Neuronal stem cell (in vitro differentiated cells): ENCODE measurements around the gene PRKCB.

ENCODE experiments used
- DNase-seq: peaks from one replicate; pipeline ENCODE4 v3.0.0-alpha.2; 2013; ENCODE audit warnings: low spot score
- H2AFZ ChIP-seq: one replicate; pipeline ENCODE4 v1.6.1; 2013; ENCODE audit warnings: mild to moderate bottlenecking, low read length, inconsistent platforms
- H2AK5ac ChIP-seq: 2 replicates; pipeline ENCODE4 v1.6.1; 2013; ENCODE audit warnings: low read depth, mild to moderate bottlenecking, inconsistent platforms, low read length, moderate library complexity, mixed read lengths
- H2BK120ac ChIP-seq: 2 replicates; pipeline ENCODE4 v1.6.1; 2013; ENCODE audit warnings: low read depth, mild to moderate bottlenecking, inconsistent platforms, low read length, moderate library complexity, mixed read lengths
- H2BK12ac ChIP-seq: one replicate; pipeline ENCODE4 v1.6.1; 2013; ENCODE audit warnings: low read length, inconsistent platforms
- H2BK15ac ChIP-seq: 2 replicates; pipeline ENCODE4 v1.6.1; 2013; ENCODE audit warnings: mild to moderate bottlenecking, low read length, inconsistent platforms, mixed read lengths
- H2BK5ac ChIP-seq: one replicate; pipeline ENCODE4 v1.6.1; 2013; ENCODE audit warnings: inconsistent platforms, mild to moderate bottlenecking, low read length, moderate library complexity
- H3K14ac ChIP-seq: one replicate; pipeline ENCODE4 v1.6.1; 2013; ENCODE audit warnings: low read length, inconsistent platforms
- H3K18ac ChIP-seq: 2 replicates; pipeline ENCODE4 v1.6.1; 2013; ENCODE audit warnings: low read length, inconsistent platforms
- H3K23ac ChIP-seq: 2 replicates; pipeline ENCODE4 v1.6.1; 2013; ENCODE audit warnings: low read depth, mild to moderate bottlenecking, mixed read lengths, low read length, inconsistent platforms; ENCODE audit not compliant: poor library complexity
- H3K27ac ChIP-seq: replicated peaks from 3 replicates; pipeline ENCODE4 v1.5.1; 2013; ENCODE audit warnings: low read length, inconsistent platforms
- H3K27me3 ChIP-seq, 3 experiments: 2 replicates each; pipeline ENCODE4 v1.6.1; 2013; ENCODE audit warnings: low read length in 3 of 3, mild to moderate bottlenecking in 2 of 3, inconsistent platforms in 1 of 3, low read depth in 1 of 3, mixed read lengths in 1 of 3, moderate library complexity in 1 of 3; ENCODE audit not compliant: control insufficient read depth in 3 of 3, insufficient read depth in 3 of 3
- H3K36me3 ChIP-seq, 2 donors: replicated peaks in 1 of 2; 2 replicates each; pipeline ENCODE4 v1.6.1; 2013; ENCODE audit warnings: low read length in 2 of 2; ENCODE audit not compliant: control insufficient read depth in 2 of 2, insufficient read depth in 2 of 2
- H3K4ac ChIP-seq: 2 replicates; pipeline ENCODE4 v1.6.1; 2013; ENCODE audit warnings: inconsistent platforms, mild to moderate bottlenecking, low read length, moderate library complexity
- H3K4me1 ChIP-seq, 2 donors: 1 replicate in 1 of 2; 2 replicates in 1 of 2; pipeline ENCODE4 v1.6.1; 2013; ENCODE audit warnings: low read length in 2 of 2, low read depth in 1 of 2; ENCODE audit not compliant: control insufficient read depth in 2 of 2, insufficient read depth in 1 of 2
- H3K4me2 ChIP-seq: one replicate; pipeline ENCODE4 v1.6.1; 2013; ENCODE audit warnings: mild to moderate bottlenecking, low read length, inconsistent platforms; ENCODE audit not compliant: insufficient read depth, poor library complexity, severe bottlenecking
- H3K4me3 ChIP-seq, 2 donors: 2 replicates each; pipeline ENCODE4 v1.5.1; 2013; ENCODE audit warnings: low read length in 2 of 2, mild to moderate bottlenecking in 2 of 2, inconsistent platforms in 1 of 2, moderate library complexity in 1 of 2
- H3K79me1 ChIP-seq: one replicate; pipeline ENCODE4 v1.6.1; 2013; ENCODE audit warnings: low read depth, mild to moderate bottlenecking, inconsistent platforms, low read length, moderate library complexity
- H3K9ac ChIP-seq: one replicate; pipeline ENCODE4 v1.6.1; 2013; ENCODE audit warnings: mild to moderate bottlenecking, low read depth, low read length, inconsistent platforms; ENCODE audit not compliant: poor library complexity
- H3K9me3 ChIP-seq, 2 donors: replicated peaks in 1 of 2; 2 replicates each; pipeline versions ENCODE3 to v1.6.1; 2013; ENCODE audit warnings: low read length in 2 of 2, mild to moderate bottlenecking in 2 of 2, inconsistent platforms in 1 of 2, low read depth in 1 of 2, mixed read lengths in 1 of 2, moderate library complexity in 1 of 2; ENCODE audit not compliant: control insufficient read depth in 2 of 2, insufficient read depth in 1 of 2
- H4K8ac ChIP-seq: one replicate; pipeline ENCODE4 v1.6.1; 2013; ENCODE audit warnings: low read depth, mild to moderate bottlenecking, inconsistent platforms, low read length, moderate library complexity
- H4K91ac ChIP-seq: one replicate; pipeline ENCODE4 v1.6.1; 2013; ENCODE audit warnings: low read length, low read depth, mild to moderate bottlenecking, inconsistent platforms; ENCODE audit not compliant: poor library complexity
- WGBS, 2 donors: extraction: QIAGEN DNeasy Blood & Tissue Kit; methylation state at CpG; one replicate each; pipeline ENCODE4 v1.1.7; 2013; ENCODE audit warnings: missing lambda C conversion rate in 2 of 2, mixed read lengths in 1 of 2; ENCODE audit not compliant: insufficient read length in 2 of 2, insufficient replicate concordance in 1 of 2; ENCODE audit errors: extremely low coverage in 2 of 2; 5-methylcytosine and 5-hydroxymethylcytosine counted together

PRKCB gene

DNA sequence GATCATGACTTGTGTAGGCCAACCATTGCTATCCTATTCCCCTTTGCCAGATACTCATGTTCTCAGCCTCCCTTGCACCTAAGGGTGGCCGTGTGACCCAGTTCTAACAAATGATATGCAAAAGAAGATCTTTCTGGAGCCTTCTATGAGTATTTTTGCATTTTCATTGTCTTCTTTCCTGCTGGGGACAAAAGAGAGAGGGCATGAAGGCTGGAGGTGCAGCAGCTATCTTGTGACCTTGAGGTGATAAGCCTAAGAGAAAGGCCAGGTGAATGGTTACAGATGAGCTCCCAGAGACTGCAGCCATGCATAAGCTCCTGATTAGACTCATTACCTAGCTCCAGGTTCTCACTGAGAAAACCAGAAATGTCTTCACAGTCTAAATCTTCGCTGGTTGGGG, 38.8 kb upstream of the PRKCB start:
- Histone ChIP-seq H3K14ac (no peak overlapping the region), H3K18ac (no peak overlapping the region), H3K27ac (no peak overlapping the region), H2BK15ac (no peak overlapping the region), H3K4me1 (no peaks in the 10 kb centered on the region), H3K4ac (no peak overlapping the region), H2AFZ (no peak overlapping the region), H3K4me2 (no peak overlapping the region), H3K9ac (no peak overlapping the region), H2AK5ac (no peak overlapping the region), H4K91ac (no peak overlapping the region), H3K27me3 (no peaks in the 10 kb centered on the region), H3K4me3 (no peak overlapping the region), H2BK12ac (no peak overlapping the region), H3K79me1 (no peaks in the 10 kb centered on the region), H3K9me3 (no peaks in the 10 kb centered on the region), H2BK5ac (no peak overlapping the region), H2BK120ac (no peak overlapping the region), H3K36me3 (no peaks in the 10 kb centered on the region), H3K23ac (no peak overlapping the region), H4K8ac (no peak overlapping the region)
- no peak for DNase-seq
- no CpG with 5 or more reads among the region's 2 CpGs for WGBS, 2 donors

DNA sequence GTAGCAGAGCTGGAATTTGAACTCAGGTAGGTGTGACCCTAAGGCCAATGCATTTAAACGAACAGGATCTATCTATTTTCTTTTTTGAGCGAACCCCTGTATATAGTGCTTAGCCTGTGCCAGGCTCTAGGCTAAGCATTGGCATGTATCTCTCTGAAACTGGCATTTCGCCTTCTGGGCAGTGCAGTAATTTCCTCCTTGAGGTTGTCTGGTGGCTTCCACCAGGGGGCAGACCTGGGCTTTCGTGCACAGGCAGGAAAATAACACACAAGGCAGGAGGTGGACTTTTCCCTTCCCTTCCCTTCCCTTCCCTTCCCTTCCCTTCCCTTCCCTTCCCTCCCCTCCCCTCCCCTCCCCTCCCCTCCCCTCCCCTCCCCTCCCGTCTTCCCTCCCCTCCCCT, 34.4 kb upstream of the PRKCB start:
- Histone ChIP-seq H2BK15ac (no peak overlapping the region), H3K27me3 (no peaks in the 10 kb centered on the region), H4K8ac (no peak overlapping the region), H3K9me3 (no peaks in the 10 kb centered on the region), H4K91ac (no peak overlapping the region), H2AK5ac (no peak overlapping the region), H3K27ac (no peak overlapping the region), H3K9ac (no peak overlapping the region), H3K36me3 (no peaks in the 10 kb centered on the region), H3K23ac (no peak overlapping the region), H2AFZ (no peak overlapping the region), H3K4me2 (no peak overlapping the region), H2BK120ac (no peak overlapping the region), H2BK5ac (no peak overlapping the region), H3K79me1 (no peaks in the 10 kb centered on the region), H3K4me3 (no peak overlapping the region), H3K4me1 (no peaks in the 10 kb centered on the region), H3K4ac (no peak overlapping the region), H3K18ac (no peak overlapping the region), H2BK12ac (no peak overlapping the region), H3K14ac (no peak overlapping the region)
- no CpG with 5 or more reads among the region's 5 CpGs for WGBS, 2 donors
- peak; percentile 50 for DNase-seq

DNA sequence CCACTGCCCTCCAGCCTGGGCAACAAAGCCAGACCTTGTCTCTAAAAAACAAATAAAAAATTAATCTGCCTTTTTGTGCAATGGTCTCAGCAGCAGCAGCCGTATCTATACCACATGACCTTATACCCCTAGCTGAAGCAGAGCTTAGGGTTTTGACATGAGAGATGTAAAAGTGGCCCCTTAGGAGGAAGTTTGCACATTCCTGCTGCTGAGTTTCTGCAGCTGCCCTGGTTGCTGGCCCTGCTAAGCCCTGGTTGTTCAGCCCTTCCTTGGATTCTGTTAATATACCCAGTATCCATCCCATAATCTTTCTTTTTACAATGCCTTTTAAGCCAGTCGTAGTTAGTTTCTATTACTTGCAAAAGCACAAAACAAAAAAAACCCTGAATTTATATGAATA, 33.0 kb upstream of the PRKCB start:
- Histone ChIP-seq H3K27me3 (no peaks in the 10 kb centered on the region), H3K36me3 (no peaks in the 10 kb centered on the region), H3K23ac (no peak overlapping the region), H2AK5ac (no peak overlapping the region), H3K4me1 (no peaks in the 10 kb centered on the region), H3K9ac (no peak overlapping the region), H3K4me3 (no peak overlapping the region), H4K8ac (no peak overlapping the region), H3K27ac (no peak overlapping the region), H3K18ac (no peak overlapping the region), H3K9me3 (no peaks in the 10 kb centered on the region), H3K14ac (no peak overlapping the region), H2AFZ (no peak overlapping the region), H2BK120ac (no peak overlapping the region), H3K4ac (no peak overlapping the region), H4K91ac (no peak overlapping the region), H2BK15ac (no peak overlapping the region), H3K4me2 (no peak overlapping the region), H2BK12ac (no peak overlapping the region), H2BK5ac (no peak overlapping the region), H3K79me1 (no peaks in the 10 kb centered on the region)
- DNase-seq, result no peak
- WGBS, 2 donors, result no CpG with 5 or more reads among the region's 2 CpGs

DNA sequence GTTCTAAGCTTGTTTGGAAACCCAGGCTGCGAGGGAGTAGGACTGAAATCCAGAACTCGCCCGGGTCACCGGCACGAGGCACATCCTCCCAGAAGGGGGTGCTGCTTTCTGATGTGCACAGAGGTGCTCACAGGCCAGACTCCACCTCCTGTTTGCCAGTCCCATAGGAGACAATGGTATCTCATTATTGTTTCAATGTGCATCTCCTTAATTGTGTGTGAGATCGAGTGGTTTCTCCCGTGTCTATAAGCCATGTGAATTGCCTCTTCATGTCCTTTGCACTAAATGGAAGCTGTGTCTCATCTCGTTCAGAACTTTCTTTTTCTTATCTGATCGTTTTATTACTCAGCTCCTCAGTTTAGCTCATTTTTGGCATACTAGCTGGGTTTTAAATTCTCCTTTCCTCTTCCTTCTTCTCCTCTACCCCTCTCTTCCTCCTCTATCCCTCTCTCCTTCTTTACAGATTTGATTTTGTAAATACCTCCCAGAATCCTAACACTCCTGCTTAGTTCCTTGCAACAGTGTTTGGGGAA, 32.1 kb upstream of the PRKCB start:
- H3K4me3 ChIP-seq, result no peak overlapping the region
- H2AK5ac ChIP-seq, result no peak overlapping the region
- H3K36me3 ChIP-seq, result no peaks in the 10 kb centered on the region

More for the DNA sequence above, 32.1 kb upstream of the PRKCB start:
- no peak overlapping the region for H3K4me2 ChIP-seq
- no peak overlapping the region for H2BK15ac ChIP-seq
- H3K4ac ChIP-seq, result no peak overlapping the region
- no peak overlapping the region for H2BK5ac ChIP-seq
- no peak overlapping the region for H4K8ac ChIP-seq
- no peak overlapping the region for H2AFZ ChIP-seq
- DNase-seq, result peak; percentile 26
- no peak overlapping the region for H2BK12ac ChIP-seq
- no peaks in the 10 kb centered on the region for H3K27me3 ChIP-seq
- no peak overlapping the region for H4K91ac ChIP-seq
- no CpG with 5 or more reads among the region's 9 CpGs for WGBS, 2 donors
- H3K79me1 ChIP-seq, result no peaks in the 10 kb centered on the region
- no peak overlapping the region for H3K23ac ChIP-seq
- no peaks in the 10 kb centered on the region for H3K4me1 ChIP-seq
- H3K9me3 ChIP-seq, result no peaks in the 10 kb centered on the region
- H2BK120ac ChIP-seq, result no peak overlapping the region
- H3K9ac ChIP-seq, result no peak overlapping the region
- H3K14ac ChIP-seq, result no peak overlapping the region
- H3K27ac ChIP-seq, result no peak overlapping the region
- H3K18ac ChIP-seq, result no peak overlapping the region
